Memory B cell (primary cell): ENCODE results near the gene ZKSCAN8.

ENCODE experiments used
- ATAC-seq: fragments of 150-1000 bp; cut with Tn5 transposase; 2 replicates; pipeline ENCODE4 v1.10.0; 2021; ENCODE audit warnings: low read depth, mild to moderate bottlenecking, moderate library complexity
- DNase-seq, 2 donors: peaks; one replicate each; pipeline ENCODE4 v3.0.0; 2022; ENCODE audit warnings: low spot score in 2 of 2
- H3K27ac Mint-ChIP-seq: one replicate; pipeline ENCODE4 v1.8.0; 2022; ENCODE audit warnings: mild to moderate bottlenecking, moderate library complexity, mixed read lengths
- H3K27me3 Mint-ChIP-seq: one replicate; pipeline ENCODE4 v1.8.0; 2022; ENCODE audit warnings: mixed read lengths
- H3K36me3 Mint-ChIP-seq: one replicate; pipeline ENCODE4 v1.8.0; 2022; ENCODE audit warnings: mild to moderate bottlenecking, mixed read lengths
- H3K4me1 Mint-ChIP-seq: one replicate; pipeline ENCODE4 v1.8.0; 2022; ENCODE audit warnings: mixed read lengths
- H3K4me3 Mint-ChIP-seq: one replicate; pipeline ENCODE4 v1.8.0; 2022; ENCODE audit warnings: mild to moderate bottlenecking, moderate library complexity, mixed read lengths
- H3K9me3 Mint-ChIP-seq: one replicate; pipeline ENCODE4 v1.8.0; 2022; ENCODE audit warnings: mixed read lengths

The ZKSCAN8 gene

DNA sequence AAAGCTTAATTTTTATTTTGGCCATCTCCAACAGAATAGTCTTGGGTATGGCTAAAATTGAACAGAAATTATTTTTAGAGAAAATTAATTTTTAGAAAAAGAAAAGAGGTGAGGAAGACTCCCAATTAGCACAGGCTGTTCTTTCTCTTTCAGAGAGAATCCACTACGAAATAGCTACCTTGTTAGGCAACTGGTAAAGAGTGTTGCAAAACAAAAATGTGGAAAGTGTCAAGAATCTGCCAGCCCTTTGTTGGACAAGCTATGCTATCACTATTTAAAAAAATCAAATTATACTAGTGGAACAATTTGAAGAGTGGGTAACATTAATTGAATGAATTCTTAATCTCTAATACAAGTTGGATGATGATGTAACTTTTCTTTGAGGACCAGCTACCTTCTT is 64.2 kb downstream of the ZKSCAN8 start:
- Mint-ChIP-seq H3K36me3 (peaks cover 3% of the 10 kb centered on the region), H3K27me3 (peaks cover 30% of the 10 kb centered on the region), H3K4me3 (no peak overlapping the region), H3K9me3 (peaks cover 5% of the 10 kb centered on the region), H3K4me1 (peaks cover 5% of the 10 kb centered on the region), H3K27ac (no peak overlapping the region)
- ATAC-seq (no peak), DNase-seq (no peak)

GRCh38 chr6:28206527-28206926 is 64.8 kb downstream of the ZKSCAN8 start:
- Mint-ChIP-seq H3K9me3 (peaks cover 5% of the 10 kb centered on the region), H3K27me3 (peaks cover 29% of the 10 kb centered on the region), H3K4me1 (peaks cover 5% of the 10 kb centered on the region), H3K27ac (no peak overlapping the region), H3K36me3 (peaks cover 3% of the 10 kb centered on the region), H3K4me3 (no peak overlapping the region)
- DNase-seq, result no peak
- no peak for ATAC-seq

GRCh38 chr6:28206928-28207509 is 65.3 kb downstream of the ZKSCAN8 start:
- Mint-ChIP-seq H3K27me3 (peaks cover 33% of the 10 kb centered on the region), H3K27ac (peak overlapping the region; percentile 40), H3K4me1 (peaks cover 6% of the 10 kb centered on the region), H3K4me3 (no peak overlapping the region), H3K36me3 (peaks cover 3% of the 10 kb centered on the region), H3K9me3 (peaks cover 6% of the 10 kb centered on the region)
- ATAC-seq (no peak), DNase-seq (no peak)

DNA sequence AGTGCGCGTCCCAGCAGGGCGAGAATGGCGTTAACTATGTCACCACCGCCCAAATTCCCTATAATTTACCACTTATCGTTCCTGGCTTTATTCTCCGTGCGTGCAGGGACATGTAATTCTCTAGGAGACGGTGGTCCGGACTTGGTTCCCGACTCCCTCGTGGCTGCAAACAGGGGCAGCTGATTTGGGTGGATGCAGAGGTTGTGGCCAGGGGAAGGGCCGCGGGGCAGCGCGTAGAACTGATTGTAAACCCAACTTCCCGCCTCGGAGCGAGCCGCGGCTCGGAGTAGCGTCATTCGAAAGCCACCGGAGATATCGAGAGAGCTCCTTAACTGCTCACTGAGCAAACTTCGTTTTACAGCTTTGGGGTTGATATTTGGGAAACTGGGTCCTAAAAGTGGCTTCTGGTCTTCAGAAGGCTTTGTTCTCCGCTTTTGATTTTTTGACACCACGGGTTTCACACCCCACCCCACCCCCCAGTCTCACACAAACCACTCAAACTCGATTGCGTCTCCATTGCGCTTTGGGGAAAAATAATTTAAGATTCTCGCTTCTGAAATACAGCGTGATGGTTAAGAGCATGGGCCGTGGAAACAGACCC is 65.9 kb downstream of the ZKSCAN8 start:
- peaks cover 6% of the 10 kb centered on the region for H3K9me3 Mint-ChIP-seq
- H3K4me1 Mint-ChIP-seq, result peaks cover 12% of the 10 kb centered on the region
- peak overlapping the region; percentile 40 for H3K27ac Mint-ChIP-seq
- peak in 1 of 2 donors; percentile 27 for DNase-seq
- peak overlapping the region; percentile 32 for H3K4me3 Mint-ChIP-seq
- ATAC-seq, result no peak
- H3K36me3 Mint-ChIP-seq, result peaks cover 3% of the 10 kb centered on the region
- peaks cover 38% of the 10 kb centered on the region for H3K27me3 Mint-ChIP-seq

GRCh38 chr6:28208111-28208659 is 66.5 kb downstream of the ZKSCAN8 start:
- Mint-ChIP-seq H3K36me3 (peaks cover 3% of the 10 kb centered on the region), H3K27ac (peak overlapping the region; percentile 4), H3K27me3 (peaks cover 43% of the 10 kb centered on the region), H3K4me3 (peak overlapping the region; percentile 21), H3K4me1 (peaks cover 15% of the 10 kb centered on the region), H3K9me3 (peaks cover 6% of the 10 kb centered on the region)
- ATAC-seq (no peak), DNase-seq (no peak)
